Esophagus squamous epithelium (tissue), 4 donors: ENCODE measurements around the gene CACNA1I.

Experiments used
- CTCF ChIP-seq, 6 experiments: fragments of 450-650 bp in 4 of 6; fragments of 200-600 bp in 2 of 6; sonication (generic) in 2 of 6; IDR thresholded peaks; one replicate each; pipeline ENCODE4 v1.5.1; 2016 to 2019; ENCODE audit warnings: antibody characterized with exemption in 6 of 6, mild to moderate bottlenecking in 4 of 6, moderate library complexity in 4 of 6
- POLR2A ChIP-seq, 4 donors: fragments of 450-650 bp; IDR thresholded peaks; one replicate each; pipeline ENCODE4 v1.6.1; 2017; ENCODE audit warnings: antibody characterized with exemption in 4 of 4, mild to moderate bottlenecking in 4 of 4, moderate library complexity in 3 of 4

GRCh38 chr22:39735776-39736175 lies 165.2 kb downstream of the CACNA1I start:
- TF ChIP-seq POLR2A (IDR thresholded peaks at IDR 0.05): no peak
- TF ChIP-seq CTCF (IDR thresholded peaks at IDR 0.05): no peak
